ENCODE data around the gene ANO2. TPM values are rescaled to one million over a fixed set of nuclear protein-coding genes. Genes with fewer than 3 reads are reported as not detected.

The ANO2 gene
- total RNA-seq, 1 donor from 2014 or later, result 20.1 TPM

GRCh38 chr12:5567016-5567725 is 377.9 kb downstream of the ANO2 start:
- no peaks in the 10 kb centered on the region for H3K9me3 ChIP-seq
- no peaks in the 10 kb centered on the region for H3K4me1 ChIP-seq
- no peak for DNase-seq (ENCODE audit: low spot score in 2 of 2)
- no peaks in the 10 kb centered on the region for H3K27me3 ChIP-seq
- no peak overlapping the region for H3K27ac ChIP-seq
- H3K36me3 ChIP-seq, result no peaks in the 10 kb centered on the region
- intact Hi-C loops (cut with DNase I), result no loop called here
- TF ChIP-seq CTCF (IDR thresholded peaks at IDR 0.05), result no peak
- no peak overlapping the region for H3K4me3 ChIP-seq

DNA sequence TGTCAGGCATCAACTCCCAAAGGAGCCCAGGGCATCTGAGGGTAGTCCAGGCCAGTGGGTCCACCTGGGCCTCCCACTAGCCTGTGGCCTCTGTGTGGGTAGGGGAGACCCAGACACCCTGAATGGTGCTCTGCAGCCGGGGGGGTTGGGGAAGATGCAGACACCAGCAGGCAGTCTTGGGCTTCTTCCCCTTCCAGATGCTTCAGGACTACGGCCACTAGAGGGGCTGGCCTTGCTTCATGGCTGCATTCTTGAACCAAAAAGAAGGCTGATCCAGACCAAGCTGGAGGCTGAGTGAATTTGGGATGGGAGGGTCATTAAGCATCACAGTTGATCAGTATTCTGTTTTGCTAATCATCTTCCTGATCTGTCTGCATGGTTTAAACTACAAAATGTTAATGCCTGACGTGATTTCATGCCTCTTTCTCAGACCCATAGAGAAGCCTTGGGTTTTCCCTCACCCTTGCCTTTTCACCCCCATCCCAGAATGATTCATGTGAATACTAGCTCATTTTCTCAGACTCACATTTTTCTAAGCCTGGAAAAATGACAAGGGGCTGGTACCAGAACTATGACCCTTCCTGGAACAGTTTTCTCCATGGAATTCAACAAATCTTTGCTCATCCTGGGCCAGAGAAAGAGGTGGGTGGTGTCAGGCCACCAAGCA is 379.0 kb downstream of the ANO2 start:
- Histone ChIP-seq H3K27me3 (no peaks in the 10 kb centered on the region), H3K4me1 (no peaks in the 10 kb centered on the region), H3K9me3 (no peaks in the 10 kb centered on the region), H3K4me3 (no peak overlapping the region), H3K36me3 (no peaks in the 10 kb centered on the region), H3K27ac (no peak overlapping the region)
- intact Hi-C loops (cut with DNase I), result no loop called here
- TF ChIP-seq CTCF (IDR thresholded peaks at IDR 0.05), result no peak
- no peak for DNase-seq (ENCODE audit: low spot score in 2 of 2)

GRCh38 chr12:5562581-5562980 is 382.5 kb downstream of the ANO2 start:
- TF ChIP-seq CTCF (IDR thresholded peaks at IDR 0.05), result no peak
- H3K4me1 ChIP-seq, result no peaks in the 10 kb centered on the region
- no peaks in the 10 kb centered on the region for H3K36me3 ChIP-seq
- no peak for DNase-seq (ENCODE audit: low spot score in 2 of 2)
- no peak overlapping the region for H3K4me3 ChIP-seq
- H3K27ac ChIP-seq, result no peak overlapping the region
- intact Hi-C loops (cut with DNase I), result no loop called here
- no peaks in the 10 kb centered on the region for H3K27me3 ChIP-seq
- no peaks in the 10 kb centered on the region for H3K9me3 ChIP-seq

DNA sequence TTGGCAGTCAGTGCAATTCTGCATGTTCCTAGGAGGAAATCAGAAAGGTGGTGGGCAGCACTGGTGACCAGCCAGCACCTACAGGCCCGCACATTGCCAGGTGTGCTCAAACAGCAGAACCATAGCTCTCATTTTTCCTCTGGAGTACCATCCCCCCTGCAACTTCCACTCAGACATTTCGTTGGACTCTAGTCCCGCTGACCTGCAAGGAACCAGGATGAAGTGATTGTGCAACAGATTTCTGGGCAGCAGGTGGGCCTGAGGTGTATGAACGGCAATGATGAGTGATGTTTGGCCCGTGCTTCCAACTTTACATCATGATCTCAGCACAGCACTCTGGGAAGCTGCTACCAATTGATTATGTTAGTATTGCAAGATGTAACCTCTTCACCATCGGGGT is 383.2 kb downstream of the ANO2 start:
- H3K9me3 ChIP-seq, result no peaks in the 10 kb centered on the region

GRCh38 chr12:5561057-5561456 is 384.0 kb downstream of the ANO2 start:
- no peaks in the 10 kb centered on the region for H3K27me3 ChIP-seq
- no peaks in the 10 kb centered on the region for H3K9me3 ChIP-seq
- H3K4me3 ChIP-seq, result no peak overlapping the region
- no peaks in the 10 kb centered on the region for H3K36me3 ChIP-seq
- no peak for TF ChIP-seq CTCF (IDR thresholded peaks at IDR 0.05)
- no peak overlapping the region for H3K27ac ChIP-seq
- no peaks in the 10 kb centered on the region for H3K4me1 ChIP-seq
- intact Hi-C loops (cut with DNase I), result no loop called here
- no peak for DNase-seq (ENCODE audit: low spot score in 2 of 2)

More for the DNA sequence above, 383.2 kb downstream of the ANO2 start:
- no peak for DNase-seq (ENCODE audit: low spot score in 2 of 2)
- Histone ChIP-seq H3K4me3 (no peak overlapping the region), H3K36me3 (no peaks in the 10 kb centered on the region), H3K27ac (no peak overlapping the region), H3K4me1 (no peaks in the 10 kb centered on the region), H3K27me3 (no peaks in the 10 kb centered on the region)
- intact Hi-C loops (cut with DNase I), result no loop called here
- no peak for TF ChIP-seq CTCF (IDR thresholded peaks at IDR 0.05)

All from ascending aorta (tissue), 2 donors.